HG03159 (cell line): Measurements from ENCODE around the gene ZNF691.

ENCODE experiments used
- ATAC-seq: cut with Tn5 transposase; IDR thresholded peaks from one replicate; pipeline ENCODE4 v1.9.1; 2021; ENCODE audit warnings: mild to moderate bottlenecking, moderate library complexity; ENCODE audit not compliant: unreplicated experiment

Gene ZNF691

DNA sequence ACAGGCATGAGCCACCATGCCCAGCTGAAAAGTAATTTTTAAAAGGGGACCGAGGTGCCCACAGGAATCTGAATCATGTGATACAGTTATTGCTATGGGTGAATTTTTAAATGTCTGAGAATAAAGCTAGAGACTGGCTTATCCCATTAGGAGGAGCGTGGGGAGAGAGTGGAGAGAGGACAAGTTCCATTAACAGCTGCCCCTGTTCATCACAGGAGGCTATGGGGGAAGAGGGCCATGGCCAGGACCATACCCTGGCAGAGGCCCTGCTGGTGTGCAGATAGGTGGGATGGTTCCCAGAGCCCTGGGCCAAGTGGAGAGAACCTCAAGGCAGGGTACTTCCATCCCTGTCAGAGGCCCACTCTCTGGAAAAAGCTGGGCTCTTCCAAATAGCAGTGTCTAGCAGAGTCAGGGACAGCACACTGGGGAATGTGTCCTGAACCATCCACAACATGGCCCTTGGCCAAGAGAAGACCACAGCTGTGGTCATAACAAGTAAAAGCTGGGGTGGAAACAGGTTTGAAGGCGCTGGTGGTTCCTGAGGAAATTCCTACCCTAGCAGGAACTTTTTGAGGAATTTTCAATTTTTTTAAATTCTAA lies 13.7 kb upstream of the ZNF691 start:
- ATAC-seq = no peak

DNA sequence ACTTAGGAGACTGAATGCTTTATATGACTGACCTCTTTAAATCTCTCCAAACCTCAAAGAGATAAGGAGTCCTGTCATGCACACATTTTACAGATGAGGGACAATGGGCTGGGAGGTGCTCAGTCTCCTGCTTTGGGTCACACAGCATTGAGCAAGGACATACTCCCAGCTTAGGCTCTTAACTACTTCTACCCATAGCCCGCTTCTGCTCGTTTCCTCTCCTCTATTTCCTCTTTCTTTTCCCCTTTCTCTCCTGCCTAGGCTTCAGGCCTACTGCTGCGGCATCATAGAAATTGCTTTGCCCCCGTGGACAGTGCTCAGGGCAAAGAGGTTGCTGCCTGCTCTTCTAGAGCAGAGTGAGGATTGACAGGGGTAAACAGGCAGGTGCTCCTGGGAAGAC lies 12.4 kb upstream of the ZNF691 start:
- no peak for ATAC-seq

DNA sequence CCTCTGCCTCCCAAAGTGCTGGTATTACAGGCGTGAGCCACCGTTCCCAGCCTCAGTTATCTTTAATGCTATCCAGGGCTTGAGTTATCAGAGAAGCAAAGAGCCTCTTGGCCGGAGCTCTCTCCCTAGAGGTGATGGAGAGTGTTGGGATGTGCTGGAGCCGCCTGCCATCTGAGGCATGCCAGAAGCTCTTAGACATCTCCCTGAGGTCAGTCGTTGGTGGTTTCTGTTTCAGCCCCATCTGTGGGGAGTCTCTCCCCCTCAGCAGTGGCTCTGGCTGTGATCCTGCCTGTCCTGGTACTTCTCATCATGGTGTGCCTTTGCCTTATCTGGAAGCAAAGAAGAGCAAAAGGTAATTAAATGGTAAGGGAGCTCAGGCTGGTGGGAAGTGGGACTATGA lies 11.6 kb upstream of the ZNF691 start:
- ATAC-seq = no peak

DNA sequence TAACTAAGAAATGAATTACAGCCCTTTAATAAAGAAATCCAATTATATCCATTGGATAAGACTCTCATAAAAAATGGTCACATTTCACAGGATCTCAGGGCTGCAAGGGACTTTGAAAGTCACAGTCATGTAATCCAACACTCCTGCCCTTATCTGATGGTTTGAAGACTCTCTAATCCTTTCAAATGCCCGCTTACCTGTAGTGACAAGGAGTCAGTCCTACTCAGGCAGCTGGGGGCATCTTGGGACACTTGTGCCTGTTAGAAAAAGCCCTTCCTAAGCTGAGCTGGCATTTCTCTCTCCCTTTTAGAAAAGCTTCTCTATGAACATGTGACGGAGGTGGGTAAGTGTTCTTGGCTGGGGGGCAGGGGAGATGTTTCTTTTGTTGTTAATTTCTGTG lies 11.0 kb upstream of the ZNF691 start:
- ATAC-seq = no peak

- no peak for ATAC-seq
Measured at GRCh38 chr1:42837709-42838108, 8.7 kb upstream of the ZNF691 start.

DNA sequence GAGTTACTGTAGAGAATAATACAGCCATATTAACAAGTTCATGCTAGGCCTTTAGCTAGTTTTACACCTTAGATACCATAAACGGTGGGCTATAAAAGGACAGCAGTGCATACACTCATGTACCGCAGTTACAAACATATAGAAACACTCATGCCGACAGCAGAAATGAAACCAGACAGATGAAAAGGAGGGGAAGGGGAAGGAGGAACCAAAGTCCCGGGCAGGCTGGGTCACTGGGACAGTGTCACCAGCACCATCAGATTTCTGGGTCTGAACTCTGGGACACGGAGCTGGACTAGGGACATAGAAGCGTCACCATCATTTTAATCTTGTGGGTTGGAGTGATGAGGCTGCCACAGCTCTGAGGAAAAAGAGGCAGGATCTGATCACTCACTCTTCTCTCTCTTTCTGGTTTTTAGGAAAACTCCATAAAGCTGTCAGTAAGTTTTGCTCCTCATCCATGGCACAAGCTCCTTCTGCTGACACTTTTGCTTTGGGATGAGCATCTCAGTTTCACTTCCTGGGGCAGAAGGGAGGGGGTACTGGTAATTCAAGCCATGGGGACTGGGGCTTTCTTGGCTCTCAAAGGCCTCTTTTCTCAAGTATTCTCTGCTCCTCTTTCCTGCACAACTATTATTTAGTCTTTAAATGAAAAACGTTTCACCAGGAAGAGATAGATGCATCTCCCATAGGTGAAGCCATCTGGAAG lies 7.8 kb upstream of the ZNF691 start:
- no peak for ATAC-seq

DNA sequence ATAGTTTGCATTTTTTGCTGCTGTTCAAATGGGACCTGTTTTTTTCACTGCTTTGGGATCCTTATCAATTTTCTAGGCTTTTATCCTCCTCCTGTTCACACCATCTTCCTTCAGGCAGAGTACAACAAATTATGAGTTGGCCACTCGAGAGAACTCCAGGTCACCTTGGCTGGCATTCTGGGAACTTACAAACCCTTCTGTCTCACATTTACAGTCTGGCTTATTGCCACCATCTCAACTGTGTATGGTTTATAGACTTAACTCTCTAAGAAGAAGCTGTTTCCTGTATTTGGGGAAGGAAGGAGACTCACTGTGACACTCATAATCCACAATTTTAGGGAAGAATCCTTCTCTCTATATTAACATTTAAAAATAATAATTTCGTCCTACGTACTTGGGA lies 5.4 kb upstream of the ZNF691 start:
- no peak for ATAC-seq

DNA sequence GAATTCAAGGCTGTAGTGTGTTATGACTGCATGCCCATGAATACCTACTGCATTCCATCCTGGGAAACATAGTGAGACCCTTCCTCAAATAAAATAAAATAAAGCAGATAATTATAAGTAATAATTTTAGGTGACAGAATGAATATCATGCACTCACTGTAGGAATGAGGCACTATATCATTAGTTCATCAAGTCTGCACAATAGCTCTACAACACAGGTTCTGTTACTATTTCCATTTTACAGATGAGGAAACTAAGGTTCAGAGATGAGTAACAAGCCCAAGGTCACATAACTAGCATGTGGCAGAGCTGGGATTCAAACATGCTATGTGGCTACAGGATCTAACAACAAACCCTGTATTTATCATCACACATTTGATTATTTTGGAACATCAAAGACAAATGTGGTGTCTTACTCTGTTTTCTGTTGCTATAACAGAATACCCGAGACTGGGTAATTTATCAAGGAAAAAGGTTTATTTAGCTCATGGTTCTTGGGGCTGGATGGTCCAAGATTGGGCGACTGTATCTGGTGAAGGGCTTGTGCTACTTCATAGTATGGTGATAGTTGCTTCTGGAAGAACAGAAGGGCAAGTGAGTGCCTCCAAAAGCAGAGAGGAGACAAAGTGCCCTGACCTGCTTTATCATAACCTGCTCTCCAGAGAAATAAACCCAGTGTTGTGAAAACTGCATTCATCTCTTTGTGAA lies 4.8 kb upstream of the ZNF691 start:
- ATAC-seq = no peak

GRCh38 chr1:42844592-42845140 lies 1.7 kb upstream of the ZNF691 start:
- ATAC-seq = no peak

GRCh38 chr1:42845193-42845592 lies 1.2 kb upstream of the ZNF691 start:
- no peak for ATAC-seq

GRCh38 chr1:42845866-42846256 lies 552 bp upstream of the ZNF691 start:
- peak; percentile 20 for ATAC-seq

GRCh38 chr1:42847111-42847595 lies 740 bp downstream of the ZNF691 start:
- no peak for ATAC-seq

- ATAC-seq = no peak
Measured at GRCh38 chr1:42847721-42848460, 1.5 kb downstream of the ZNF691 start.

DNA sequence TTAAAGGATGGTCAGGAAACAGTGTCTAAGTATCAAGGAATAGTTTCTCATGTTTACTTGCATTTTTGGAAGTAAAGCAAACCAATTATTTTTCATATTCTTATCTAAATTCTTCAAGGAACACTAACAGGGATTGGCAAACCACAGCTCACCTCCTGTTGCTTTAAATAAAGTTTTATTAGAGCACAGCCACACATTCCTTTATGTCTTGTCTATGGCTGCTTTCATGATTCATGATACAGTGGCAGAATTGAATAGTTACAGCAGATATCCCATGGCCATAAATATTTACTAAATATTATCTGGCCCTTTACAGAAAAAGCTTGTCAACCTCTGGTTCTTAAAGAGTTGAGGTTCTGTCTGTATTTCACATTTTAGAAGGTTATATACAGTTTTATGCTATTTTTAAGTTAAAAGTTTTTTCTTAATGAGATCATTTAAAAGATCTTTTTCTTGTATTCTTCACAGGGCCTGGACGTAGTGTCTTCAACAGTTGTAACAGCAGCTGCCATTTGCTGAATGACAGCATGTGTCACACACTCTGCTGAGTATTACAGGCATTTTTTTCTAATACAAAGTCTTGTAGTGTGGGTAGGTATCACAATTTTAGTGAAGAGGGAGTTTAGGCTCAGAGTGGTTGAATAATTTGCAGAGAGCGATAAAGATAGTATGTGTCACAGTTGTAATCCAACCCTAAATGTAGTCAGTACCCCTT lies 2.6 kb downstream of the ZNF691 start:
- ATAC-seq = no peak

DNA sequence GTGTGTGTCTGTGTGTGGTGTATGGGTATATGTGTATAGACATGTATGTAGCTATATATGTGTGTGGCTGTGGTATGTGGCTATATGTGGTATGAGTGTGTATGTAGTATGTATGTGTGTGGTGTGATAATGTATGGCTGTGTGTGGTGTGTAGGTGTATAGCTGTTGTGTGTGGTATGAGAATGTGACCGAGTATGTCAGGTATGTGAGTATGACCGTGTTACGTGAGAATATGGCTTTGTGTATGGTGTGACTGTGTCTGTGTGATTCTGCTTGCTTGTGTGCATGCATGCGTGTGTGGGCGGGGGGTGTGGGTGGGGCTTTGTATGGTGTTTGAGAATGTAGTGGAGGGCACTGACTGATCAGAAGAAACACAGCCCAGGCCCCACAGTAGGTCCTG lies 3.5 kb downstream of the ZNF691 start:
- no peak for ATAC-seq

DNA sequence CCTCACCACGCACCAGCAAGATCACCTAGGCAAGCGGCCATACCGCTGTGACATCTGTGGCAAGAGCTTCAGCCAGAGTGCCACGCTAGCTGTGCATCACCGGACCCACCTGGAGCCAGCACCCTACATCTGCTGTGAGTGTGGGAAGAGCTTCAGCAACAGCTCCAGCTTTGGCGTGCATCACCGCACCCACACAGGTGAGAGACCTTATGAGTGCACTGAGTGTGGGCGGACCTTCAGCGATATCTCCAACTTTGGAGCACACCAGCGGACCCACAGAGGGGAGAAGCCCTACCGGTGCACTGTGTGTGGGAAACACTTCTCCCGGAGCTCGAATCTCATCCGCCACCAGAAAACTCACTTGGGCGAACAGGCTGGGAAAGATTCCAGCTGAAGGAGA lies 5.0 kb downstream of the ZNF691 start:
- ATAC-seq = no peak

GRCh38 chr1:42851960-42852607 lies 5.7 kb downstream of the ZNF691 start:
- no peak for ATAC-seq

DNA sequence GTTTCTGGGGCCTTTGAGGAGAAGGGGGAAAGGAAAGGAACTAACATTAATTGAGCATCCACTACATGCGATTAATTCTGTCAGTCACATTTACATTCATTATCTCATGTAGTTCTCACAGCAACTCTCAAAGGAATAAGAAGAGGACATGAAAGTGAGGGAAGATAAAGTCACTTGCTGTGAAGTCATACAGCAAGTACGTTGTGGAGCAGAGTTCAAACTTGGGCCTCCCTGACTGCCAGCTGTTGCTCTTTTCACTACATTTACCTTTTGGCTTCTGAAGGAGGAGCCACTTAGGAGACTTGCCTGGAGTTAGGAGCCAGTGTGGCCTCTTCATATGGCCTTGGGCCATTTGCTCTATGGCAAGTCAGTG lies 6.2 kb downstream of the ZNF691 start:
- ATAC-seq = no peak

DNA sequence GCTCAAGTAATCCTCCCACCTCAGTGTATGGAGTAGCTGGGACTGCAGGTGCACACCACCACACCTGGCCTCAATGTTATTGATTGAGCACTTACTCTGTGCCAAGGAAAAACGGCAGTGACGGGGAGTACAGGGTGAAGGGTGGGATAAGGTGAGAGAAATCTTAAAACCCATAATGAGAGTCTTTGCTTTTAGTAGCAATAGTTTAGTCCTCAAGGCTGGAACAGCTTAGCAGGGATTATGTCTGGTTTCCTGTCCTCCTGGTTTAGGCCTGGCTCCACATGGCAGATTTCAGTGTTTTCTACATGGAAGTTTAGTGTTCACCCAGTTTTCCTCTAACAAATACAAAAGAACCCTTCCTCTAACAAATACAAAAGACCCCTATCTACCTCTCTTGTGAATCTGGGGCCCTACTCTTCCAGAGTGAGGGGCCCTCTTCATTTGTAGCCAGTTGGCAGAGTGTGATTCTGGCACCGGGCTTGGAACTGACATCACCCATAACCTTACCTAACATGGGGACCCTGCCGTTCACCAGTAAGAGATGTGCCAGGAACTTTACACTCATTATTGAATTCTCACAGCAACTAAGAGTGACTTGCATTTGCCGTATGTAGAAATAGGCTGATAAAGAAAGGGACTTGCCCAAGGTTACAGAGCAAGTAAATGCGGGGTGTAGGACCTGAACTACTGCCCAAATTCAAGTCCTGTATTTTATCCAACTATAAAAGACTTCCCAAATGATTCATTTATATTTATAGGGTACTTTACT lies 6.9 kb downstream of the ZNF691 start:
- ATAC-seq = no peak
